BJ (cell line): ENCODE measurements around the gene MMP7. TPM values are rescaled to one million over a fixed set of nuclear protein-coding genes. Genes with fewer than 3 reads are reported as not detected.

Source experiments
- CTCF ChIA-PET: fragments of 350-600 bp; formaldehyde crosslinking; extraction: SDS; loops from one replicate; lab custom pipeline; 2021; ENCODE audit warnings: antibody characterized with exemption, inconsistent platforms; lab: Yijun Ruan, JAX
- POLR2A ChIA-PET: fragments of 300-600 bp; sonication (Branson Sonifier 250); formaldehyde crosslinking; extraction: SDS; loops from one replicate; lab custom pipeline; 2021; ENCODE audit warnings: antibody characterized with exemption; lab: Charles Lee
- DNase-seq: peaks from one replicate; pipeline ENCODE4 v3.0.0-alpha.2; 2011; ENCODE audit warnings: low read depth
- H3K27me3 ChIP-seq: 2 replicates; pipeline ENCODE4 v1.6.0; 2011; ENCODE audit warnings: low read length; ENCODE audit not compliant: control insufficient read depth, insufficient read depth
- H3K36me3 ChIP-seq: 2 replicates; pipeline ENCODE4 v1.5.1; 2011; ENCODE audit warnings: low read length; ENCODE audit not compliant: control insufficient read depth, insufficient read depth
- H3K4me3 ChIP-seq: 2 replicates; pipeline ENCODE4 v1.5.1; 2011; ENCODE audit warnings: low read depth, mild to moderate bottlenecking, control low read depth, low read length
- polyA plus RNA-seq: library from polyadenylated mRNA; depleted of rRNA; stranded (reverse); fragments of >200 nt; gene quantifications from 2 replicates; pipeline ENCODE4 v1.2.3, GENCODE V29; 2011
- TF ChIP-seq, protein P1 (sequence below): IDR thresholded peaks from 2 replicates; pipeline ENCODE4 v1.5.1; 2011; ENCODE audit warnings: low read depth, mild to moderate bottlenecking, control low read depth, inconsistent platforms, low read length, moderate library complexity; ENCODE audit not compliant: insufficient read depth

Gene MMP7
- polyA plus RNA-seq, 1 experiment = not detected

DNA sequence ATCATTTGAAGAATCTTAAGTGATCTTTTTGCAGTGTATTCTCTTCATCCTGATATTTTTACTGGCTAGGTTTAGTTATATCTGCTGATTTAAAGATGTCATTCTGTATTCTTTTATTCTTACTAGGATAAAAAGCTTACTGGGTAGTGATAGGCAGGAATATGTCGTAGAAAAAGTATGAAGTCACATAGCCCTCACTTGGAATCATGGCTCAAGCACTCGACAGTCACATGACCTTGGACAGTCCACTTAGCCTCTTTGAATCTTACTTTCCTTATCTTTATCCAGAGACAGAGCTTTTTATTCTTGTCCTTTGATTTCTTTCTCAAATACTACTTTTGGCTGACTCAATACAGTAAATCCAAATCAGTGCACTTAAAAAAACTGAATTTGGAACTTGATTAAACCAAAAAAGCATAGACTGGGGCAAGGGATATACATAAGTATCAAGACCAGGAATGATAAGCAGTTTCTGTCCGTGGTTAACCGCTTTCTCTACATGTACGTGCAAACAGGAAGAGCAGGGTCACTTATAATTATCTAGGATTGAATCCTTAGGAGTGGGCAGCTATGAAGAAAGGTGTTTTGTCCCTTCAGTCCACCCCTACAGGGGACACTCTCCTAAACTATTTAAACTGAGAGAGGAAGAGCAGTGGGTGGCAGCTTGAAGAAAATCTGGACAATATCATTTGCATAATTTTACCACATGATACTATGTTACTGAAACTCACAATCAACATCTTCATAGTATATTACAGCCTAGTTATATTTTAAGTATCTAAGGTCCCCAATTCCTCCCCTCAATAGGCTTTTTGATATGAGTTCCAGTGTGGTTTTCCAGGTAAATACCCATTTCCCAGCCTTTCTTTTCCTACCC is 8.0 kb downstream of the MMP7 start:
- H3K36me3 ChIP-seq = no peaks in the 10 kb centered on the region
- TF ChIP-seq, protein P1, sequence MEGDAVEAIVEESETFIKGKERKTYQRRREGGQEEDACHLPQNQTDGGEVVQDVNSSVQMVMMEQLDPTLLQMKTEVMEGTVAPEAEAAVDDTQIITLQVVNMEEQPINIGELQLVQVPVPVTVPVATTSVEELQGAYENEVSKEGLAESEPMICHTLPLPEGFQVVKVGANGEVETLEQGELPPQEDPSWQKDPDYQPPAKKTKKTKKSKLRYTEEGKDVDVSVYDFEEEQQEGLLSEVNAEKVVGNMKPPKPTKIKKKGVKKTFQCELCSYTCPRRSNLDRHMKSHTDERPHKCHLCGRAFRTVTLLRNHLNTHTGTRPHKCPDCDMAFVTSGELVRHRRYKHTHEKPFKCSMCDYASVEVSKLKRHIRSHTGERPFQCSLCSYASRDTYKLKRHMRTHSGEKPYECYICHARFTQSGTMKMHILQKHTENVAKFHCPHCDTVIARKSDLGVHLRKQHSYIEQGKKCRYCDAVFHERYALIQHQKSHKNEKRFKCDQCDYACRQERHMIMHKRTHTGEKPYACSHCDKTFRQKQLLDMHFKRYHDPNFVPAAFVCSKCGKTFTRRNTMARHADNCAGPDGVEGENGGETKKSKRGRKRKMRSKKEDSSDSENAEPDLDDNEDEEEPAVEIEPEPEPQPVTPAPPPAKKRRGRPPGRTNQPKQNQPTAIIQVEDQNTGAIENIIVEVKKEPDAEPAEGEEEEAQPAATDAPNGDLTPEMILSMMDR = no peak
- ChIA-PET CTCF (interaction anchor here (0.8 kb wide), 1 partner anchor 15 kb away, joined by 3 read pairs; no protein-coding TSS in a partner anchor), POLR2A (no interaction called here)
- H3K4me3 ChIP-seq = no peak overlapping the region
- H3K27me3 ChIP-seq = no peaks in the 10 kb centered on the region
- no peak for DNase-seq

DNA sequence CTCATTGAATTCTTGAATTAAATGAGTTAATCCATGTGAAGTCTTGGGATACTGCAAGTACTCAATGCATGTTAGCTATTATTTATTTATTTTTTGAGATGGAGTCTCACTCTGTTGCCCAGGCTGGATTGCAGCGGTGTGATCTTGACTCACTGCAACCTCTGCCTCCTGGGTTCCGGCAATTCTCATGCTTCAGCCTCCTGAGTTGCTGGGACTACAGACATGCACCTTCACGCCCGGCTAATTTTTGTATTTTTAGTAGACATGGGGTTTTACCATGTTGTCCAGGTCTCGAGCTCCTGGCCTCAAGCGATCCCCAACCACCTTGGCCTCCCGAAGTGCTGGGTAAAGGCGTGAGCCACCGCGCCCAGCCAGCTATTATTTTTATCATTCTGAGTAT is 9.4 kb downstream of the MMP7 start:
- Histone ChIP-seq H3K27me3 (no peaks in the 10 kb centered on the region), H3K36me3 (no peaks in the 10 kb centered on the region), H3K4me3 (no peak overlapping the region)
- POLR2A ChIA-PET = no interaction called here
- CTCF ChIA-PET = no interaction called here
- no peak for DNase-seq
- TF ChIP-seq, protein P1 = no peak

DNA sequence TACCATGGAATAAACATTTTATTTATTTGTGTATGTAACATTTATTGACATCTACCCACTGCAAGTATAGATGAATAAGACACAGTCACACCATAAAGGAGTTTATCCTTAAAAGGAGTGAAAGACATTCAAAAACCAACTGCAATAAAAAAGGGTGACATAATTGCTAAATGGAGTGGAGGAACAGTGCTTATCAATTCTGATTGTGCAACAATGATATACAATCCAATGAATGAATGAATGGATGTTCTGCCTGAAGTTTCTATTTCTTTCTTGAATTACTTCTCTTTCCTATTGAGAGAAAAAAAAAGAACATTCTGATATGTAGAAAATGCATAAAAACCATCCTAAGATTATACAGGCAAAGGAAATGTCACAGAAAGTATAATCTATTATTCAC is 10.0 kb downstream of the MMP7 start:
- ChIA-PET POLR2A (no interaction called here), CTCF (no interaction called here)
- no peak for DNase-seq
- no peak overlapping the region for H3K4me3 ChIP-seq
- TF ChIP-seq, protein P1 = no peak
- H3K36me3 ChIP-seq = no peaks in the 10 kb centered on the region
- no peaks in the 10 kb centered on the region for H3K27me3 ChIP-seq

DNA sequence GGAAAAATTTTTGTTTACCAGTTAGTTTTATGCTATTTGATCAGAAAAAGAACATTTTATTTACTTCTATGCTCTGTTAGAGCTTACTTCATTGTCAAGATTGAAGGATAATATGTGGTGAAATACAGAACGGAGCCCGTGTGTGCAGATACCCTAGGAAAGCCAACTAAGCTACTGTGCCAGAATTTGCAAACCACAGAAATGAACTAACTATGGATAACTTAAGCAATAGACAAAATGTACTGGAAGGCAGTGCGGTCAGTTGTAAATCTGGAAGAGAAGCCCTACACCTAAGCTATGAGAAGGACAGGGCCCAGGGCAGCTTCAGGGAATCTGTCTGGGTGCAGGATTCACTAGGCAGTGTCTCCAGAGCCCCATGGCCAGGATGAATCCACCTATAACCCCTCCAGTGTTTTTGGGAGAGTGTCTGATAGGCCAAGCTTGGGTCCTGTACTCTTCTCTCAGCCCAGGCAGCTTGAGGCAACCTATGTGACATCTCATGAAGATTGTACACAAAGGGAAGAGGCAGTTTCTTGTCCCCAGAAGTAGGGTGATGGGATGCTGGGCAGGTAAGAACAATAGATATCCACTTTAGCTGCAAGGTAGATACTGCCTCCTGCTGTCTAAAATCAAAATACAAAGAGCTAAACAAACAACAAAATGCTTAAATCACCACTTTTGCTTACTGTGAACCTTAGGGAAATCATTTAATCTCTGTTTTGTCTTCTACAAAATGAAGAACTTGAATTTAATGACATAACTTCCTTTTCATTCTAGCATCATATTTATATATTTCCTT is 12.1 kb downstream of the MMP7 start:
- no peak overlapping the region for H3K4me3 ChIP-seq
- CTCF ChIA-PET = interaction anchor here (0.8 to 2.5 kb wide), 4 partner anchors 10 to 225 kb away, joined by 3 to 6 read pairs (median 3); no protein-coding TSS in a partner anchor
- TF ChIP-seq, protein P1 = no peak
- no peak for DNase-seq
- peaks cover 2% of the 10 kb centered on the region; the same call in 1 of the 2 replicates for H3K27me3 ChIP-seq
- H3K36me3 ChIP-seq = no peaks in the 10 kb centered on the region
- POLR2A ChIA-PET = no interaction called here

- Histone ChIP-seq H3K27me3 (peaks cover 2% of the 10 kb centered on the region; the same call in 1 of the 2 replicates), H3K36me3 (no peaks in the 10 kb centered on the region), H3K4me3 (no peak overlapping the region)
- POLR2A ChIA-PET = no interaction called here
- TF ChIP-seq, protein P1 = no peak
- DNase-seq = no peak
- CTCF ChIA-PET = interaction anchor here (1.0 to 2.5 kb wide), 3 partner anchors 19 to 224 kb away, joined by 3 to 6 read pairs (median 3); no protein-coding TSS in a partner anchor
Observed at GRCh38 chr11:102517670-102518069, 12.9 kb downstream of the MMP7 start.
